Neural progenitor cell (in vitro differentiated cells): Measurements from ENCODE around the gene MYLK. TPM values are rescaled to one million over a fixed set of nuclear protein-coding genes. Genes with fewer than 3 reads are reported as not detected.
A peak's percentile ranks its signal among the peaks of the same experiment; 100 is the strongest.

ENCODE experiments used
- DNase-seq: peaks from one replicate; pipeline ENCODE4 v3.0.0-alpha.2; 2016; ENCODE audit warnings: low spot score
- H2AFZ ChIP-seq: fragments of 200-600 bp; sonication (generic); replicated peaks from 2 replicates; pipeline ENCODE4 v1.6.1; 2016; ENCODE audit warnings: antibody characterized with exemption
- H3F3A ChIP-seq: fragments of 200-600 bp; sonication (generic); 2 replicates; pipeline ENCODE4 v1.6.1; 2016; ENCODE audit warnings: antibody characterized with exemption, low read depth
- H3K27ac ChIP-seq: fragments of 200-600 bp; sonication (generic); 2 replicates; pipeline ENCODE4 v1.5.1; 2016; ENCODE audit warnings: mild to moderate bottlenecking
- H3K27me3 ChIP-seq: fragments of 200-600 bp; sonication (generic); 2 replicates; pipeline ENCODE4 v1.6.1; 2016; ENCODE audit warnings: mild to moderate bottlenecking, moderate library complexity
- H3K36me3 ChIP-seq: fragments of 200-600 bp; sonication (generic); 2 replicates; pipeline ENCODE4 v1.5.1; 2016
- H3K4me1 ChIP-seq: fragments of 200-600 bp; sonication (generic); 2 replicates; pipeline ENCODE4 v1.6.1; 2016; ENCODE audit warnings: mixed run types
- H3K4me2 ChIP-seq: fragments of 200-600 bp; sonication (generic); 2 replicates; pipeline ENCODE4 v1.6.1; 2016
- H3K4me3 ChIP-seq: fragments of 200-600 bp; sonication (generic); 2 replicates; pipeline ENCODE4 v1.5.1; 2016
- H3K79me2 ChIP-seq: fragments of 200-600 bp; sonication (generic); 2 replicates; pipeline ENCODE4 v1.6.1; 2016; ENCODE audit warnings: low read depth
- H3K9ac ChIP-seq: fragments of 200-600 bp; sonication (generic); 2 replicates; pipeline ENCODE4 v1.6.1; 2016
- H3K9me3 ChIP-seq: fragments of 200-600 bp; sonication (generic); 2 replicates; pipeline ENCODE4 v1.5.1; 2016; ENCODE audit warnings: low read depth
- H4K20me1 ChIP-seq: fragments of 200-600 bp; sonication (generic); 2 replicates; pipeline ENCODE4 v1.6.1; 2016; ENCODE audit warnings: low read depth
- H3K27ac Mint-ChIP-seq: 3 replicates; pipeline ENCODE4 v1.8.0; 2021; ENCODE audit warnings: mixed read lengths
- H3K27me3 Mint-ChIP-seq: 2 replicates; pipeline ENCODE4 v1.8.0; 2022; ENCODE audit warnings: low read depth, mild to moderate bottlenecking, inconsistent platforms, moderate library complexity, mixed read lengths; ENCODE audit not compliant: insufficient read depth
- H3K36me3 Mint-ChIP-seq: 3 replicates; pipeline ENCODE4 v1.8.0; 2021; ENCODE audit warnings: mixed read lengths
- H3K4me1 Mint-ChIP-seq: 3 replicates; pipeline ENCODE4 v1.8.0; 2021; ENCODE audit warnings: mixed read lengths
- H3K4me3 Mint-ChIP-seq: 3 replicates; pipeline ENCODE4 v1.8.0; 2021; ENCODE audit warnings: mild to moderate bottlenecking, moderate library complexity, mixed read lengths
- H3K9me3 Mint-ChIP-seq: 3 replicates; pipeline ENCODE4 v1.8.0; 2020; ENCODE audit warnings: mixed read lengths
- EZH2 ChIP-seq: fragments of 200-600 bp; sonication (generic); IDR thresholded peaks from 2 replicates; pipeline ENCODE4 v1.6.1; 2017; ENCODE audit warnings: antibody characterized with exemption, mild to moderate bottlenecking, moderate library complexity
- EZH2phosphoT487 ChIP-seq: fragments of 200-600 bp; sonication (generic); IDR thresholded peaks from 2 replicates; pipeline ENCODE4 v1.6.1; 2017; ENCODE audit warnings: antibody characterized with exemption
- total RNA-seq: library from RNA; depleted of rRNA; stranded (reverse); fragments of >200 nt; gene quantifications from 2 replicates; pipeline ENCODE4 v1.2.3, GENCODE V29; 2015; ENCODE audit warnings: low replicate concordance
- TF ChIP-seq, protein P1 (sequence below): fragments of 200-600 bp; sonication (generic); IDR thresholded peaks from 2 replicates; pipeline ENCODE4 v1.5.1; 2017; ENCODE audit warnings: antibody characterized with exemption, mild to moderate bottlenecking

Gene MYLK
- total RNA-seq, 1 donor from 2014 or later, result 28.4 TPM

DNA sequence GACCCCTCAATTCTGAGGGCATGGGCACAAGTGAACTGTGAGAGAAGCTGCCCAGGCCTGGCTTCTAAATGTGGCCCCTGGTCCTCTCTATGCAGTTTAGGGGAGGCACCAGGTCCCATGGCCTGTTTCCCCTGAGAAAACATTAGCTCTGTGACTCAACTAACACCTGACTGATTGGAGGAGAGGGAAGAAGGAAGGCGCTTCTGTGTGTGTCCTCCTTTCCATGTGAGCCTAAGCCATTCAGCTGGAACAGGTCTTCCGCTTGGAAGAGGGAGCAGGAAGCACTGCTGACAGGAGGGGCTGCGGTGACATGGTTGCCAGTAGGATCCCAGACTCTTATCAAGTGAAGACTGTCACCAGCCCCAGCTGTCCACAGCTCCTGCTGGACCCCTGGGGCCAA is 79.5 kb downstream of the MYLK start:
- Mint-ChIP-seq H3K4me1 (peaks cover 39% of the 10 kb centered on the region), H3K27ac (no peak overlapping the region), H3K27me3 (peaks cover 4% of the 10 kb centered on the region), H3K4me3 (no peak overlapping the region), H3K9me3 (peaks cover 2% of the 10 kb centered on the region), H3K36me3 (peaks cover 14% of the 10 kb centered on the region)
- H3K4me3 ChIP-seq, result no peak overlapping the region
- no peaks in the 10 kb centered on the region for H3K79me2 ChIP-seq
- DNase-seq, result no peak
- no peak overlapping the region for H3K9ac ChIP-seq
- peaks cover 21% of the 10 kb centered on the region for H3F3A ChIP-seq
- no peaks in the 10 kb centered on the region for H3K36me3 ChIP-seq
- H3K27ac ChIP-seq, result no peak overlapping the region
- peaks cover 16% of the 10 kb centered on the region for H3K4me1 ChIP-seq
- H2AFZ ChIP-seq, result no peak overlapping the region
- TF ChIP-seq, protein P1, sequence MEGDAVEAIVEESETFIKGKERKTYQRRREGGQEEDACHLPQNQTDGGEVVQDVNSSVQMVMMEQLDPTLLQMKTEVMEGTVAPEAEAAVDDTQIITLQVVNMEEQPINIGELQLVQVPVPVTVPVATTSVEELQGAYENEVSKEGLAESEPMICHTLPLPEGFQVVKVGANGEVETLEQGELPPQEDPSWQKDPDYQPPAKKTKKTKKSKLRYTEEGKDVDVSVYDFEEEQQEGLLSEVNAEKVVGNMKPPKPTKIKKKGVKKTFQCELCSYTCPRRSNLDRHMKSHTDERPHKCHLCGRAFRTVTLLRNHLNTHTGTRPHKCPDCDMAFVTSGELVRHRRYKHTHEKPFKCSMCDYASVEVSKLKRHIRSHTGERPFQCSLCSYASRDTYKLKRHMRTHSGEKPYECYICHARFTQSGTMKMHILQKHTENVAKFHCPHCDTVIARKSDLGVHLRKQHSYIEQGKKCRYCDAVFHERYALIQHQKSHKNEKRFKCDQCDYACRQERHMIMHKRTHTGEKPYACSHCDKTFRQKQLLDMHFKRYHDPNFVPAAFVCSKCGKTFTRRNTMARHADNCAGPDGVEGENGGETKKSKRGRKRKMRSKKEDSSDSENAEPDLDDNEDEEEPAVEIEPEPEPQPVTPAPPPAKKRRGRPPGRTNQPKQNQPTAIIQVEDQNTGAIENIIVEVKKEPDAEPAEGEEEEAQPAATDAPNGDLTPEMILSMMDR, result no peak
- no peak for TF ChIP-seq EZH2phosphoT487
- TF ChIP-seq EZH2, result no peak
- no peak overlapping the region for H3K4me2 ChIP-seq
- H3K9me3 ChIP-seq, result no peaks in the 10 kb centered on the region
- H3K27me3 ChIP-seq, result no peaks in the 10 kb centered on the region
- H4K20me1 ChIP-seq, result peaks cover 10% of the 10 kb centered on the region

DNA sequence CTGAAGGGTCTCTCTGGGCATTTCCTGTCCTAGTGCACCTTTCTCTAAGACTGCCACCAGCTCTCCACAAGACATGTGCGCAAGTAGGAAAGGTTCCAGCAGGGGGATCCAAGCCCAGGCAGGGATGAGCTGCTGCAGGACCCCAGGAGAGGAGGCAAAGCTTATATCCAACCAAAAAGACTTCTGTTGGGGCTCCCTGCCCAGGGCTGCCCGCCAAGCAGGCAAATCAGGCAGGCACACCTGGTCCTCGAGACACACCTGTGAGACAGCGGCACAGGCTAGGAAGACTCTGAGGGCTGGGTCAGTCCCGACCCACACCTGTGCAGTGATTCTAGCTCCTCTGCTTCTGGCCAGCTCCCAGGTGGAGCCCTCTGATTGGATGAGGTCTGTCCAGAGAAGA is 80.6 kb downstream of the MYLK start:
- Mint-ChIP-seq H3K4me3 (no peak overlapping the region), H3K9me3 (peaks cover 2% of the 10 kb centered on the region), H3K4me1 (peaks cover 50% of the 10 kb centered on the region), H3K36me3 (peaks cover 14% of the 10 kb centered on the region), H3K27me3 (peaks cover 4% of the 10 kb centered on the region), H3K27ac (no peak overlapping the region)
- H3K4me1 ChIP-seq, result peaks cover 28% of the 10 kb centered on the region
- H3K9me3 ChIP-seq, result no peaks in the 10 kb centered on the region
- H3K27me3 ChIP-seq, result no peaks in the 10 kb centered on the region
- no peak overlapping the region for H2AFZ ChIP-seq
- no peaks in the 10 kb centered on the region for H3K36me3 ChIP-seq
- DNase-seq, result no peak
- TF ChIP-seq EZH2, result no peak
- TF ChIP-seq, protein P1, result peak; percentile 9
- peaks cover 30% of the 10 kb centered on the region for H3F3A ChIP-seq
- H4K20me1 ChIP-seq, result peaks cover 18% of the 10 kb centered on the region
- H3K27ac ChIP-seq, result no peak overlapping the region
- no peak overlapping the region for H3K4me2 ChIP-seq
- no peaks in the 10 kb centered on the region for H3K79me2 ChIP-seq
- no peak overlapping the region for H3K4me3 ChIP-seq
- no peak overlapping the region for H3K9ac ChIP-seq

DNA sequence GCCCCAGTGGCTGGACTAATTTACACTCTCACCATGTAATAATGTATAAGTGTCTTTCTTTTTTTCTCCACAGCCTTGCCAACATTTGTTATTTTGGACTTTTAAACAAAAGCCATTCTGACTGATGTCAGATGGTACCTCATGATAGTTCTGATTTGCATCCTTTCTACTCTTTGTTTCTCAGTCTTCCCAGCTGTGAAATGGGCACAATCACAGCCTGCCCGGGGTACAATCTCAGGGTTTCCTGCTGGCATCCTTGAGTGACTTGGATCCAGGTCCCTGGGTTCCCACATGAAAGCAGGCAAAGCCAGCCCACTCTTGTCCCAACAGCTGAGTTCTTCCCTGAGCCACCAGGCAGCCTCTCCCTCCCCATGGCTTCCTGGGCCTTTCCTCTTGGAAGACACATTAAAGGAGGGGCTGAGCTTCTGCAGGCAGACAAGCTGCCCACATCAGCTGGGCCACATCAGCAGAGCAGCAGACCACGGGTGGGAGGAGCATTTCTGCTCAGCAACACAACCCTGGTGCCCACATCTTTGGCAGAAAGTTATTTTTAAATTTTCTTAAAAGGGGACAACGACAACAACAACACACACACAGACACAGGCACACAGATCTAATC is 82.0 kb downstream of the MYLK start:
- TF ChIP-seq, protein P1, result no peak
- TF ChIP-seq EZH2phosphoT487 (no peak), EZH2 (no peak)
- no peak overlapping the region for H3K4me2 ChIP-seq
- H3K27ac Mint-ChIP-seq, result peak overlapping the region; percentile 29

More for the DNA sequence above, 82.0 kb downstream of the MYLK start:
- H3K4me3 ChIP-seq, result no peak overlapping the region
- Mint-ChIP-seq H3K36me3 (peaks cover 12% of the 10 kb centered on the region), H3K4me3 (no peak overlapping the region), H3K27me3 (peaks cover 6% of the 10 kb centered on the region), H3K4me1 (peaks cover 63% of the 10 kb centered on the region), H3K9me3 (peaks cover 2% of the 10 kb centered on the region)
- DNase-seq, result no peak
- H3F3A ChIP-seq, result peaks cover 30% of the 10 kb centered on the region
- H3K9ac ChIP-seq, result no peak overlapping the region
- no peaks in the 10 kb centered on the region for H3K79me2 ChIP-seq
- no peaks in the 10 kb centered on the region for H3K27me3 ChIP-seq
- no peak overlapping the region for H3K27ac ChIP-seq
- peaks cover 30% of the 10 kb centered on the region for H3K4me1 ChIP-seq
- H3K9me3 ChIP-seq, result no peaks in the 10 kb centered on the region
- no peak overlapping the region for H2AFZ ChIP-seq
- peaks cover 18% of the 10 kb centered on the region for H4K20me1 ChIP-seq
- no peaks in the 10 kb centered on the region for H3K36me3 ChIP-seq
